H9 (cell line): ENCODE data around the gene UQCRHL. TPM values are rescaled to one million over a fixed set of nuclear protein-coding genes. Genes with fewer than 3 reads are reported as not detected.
A peak's percentile ranks its signal among the peaks of the same experiment; 100 is the strongest.

Experiments used
- DNase-seq: peaks from one replicate; pipeline ENCODE4 v3.0.0-alpha.2; 2017
- H2AFZ ChIP-seq: one replicate; pipeline ENCODE4 v1.6.1; 2013; ENCODE audit warnings: mild to moderate bottlenecking, low read length, control low read depth, moderate library complexity
- H2AK5ac ChIP-seq: 2 replicates; pipeline ENCODE4 v1.6.1; 2013; ENCODE audit warnings: low read length, control low read depth, mixed read lengths; ENCODE audit not compliant: insufficient read length
- H2BK120ac ChIP-seq: one replicate; pipeline ENCODE4 v1.6.1; 2013; ENCODE audit warnings: low read depth, mild to moderate bottlenecking, low read length, control low read depth, inconsistent platforms; ENCODE audit not compliant: poor library complexity, severe bottlenecking
- H2BK12ac ChIP-seq: 2 replicates; pipeline ENCODE4 v1.6.1; 2013; ENCODE audit warnings: low read length, control low read depth, mixed read lengths, low read depth; ENCODE audit not compliant: insufficient read length
- H2BK15ac ChIP-seq: 2 replicates; pipeline ENCODE4 v1.6.1; 2013; ENCODE audit warnings: low read depth, low read length, control low read depth
- H2BK20ac ChIP-seq: one replicate; pipeline ENCODE4 v1.6.1; 2013; ENCODE audit warnings: low read depth, mild to moderate bottlenecking, low read length, control low read depth, inconsistent platforms; ENCODE audit not compliant: poor library complexity, severe bottlenecking
- H2BK5ac ChIP-seq: 2 replicates; pipeline ENCODE4 v1.6.1; 2013; ENCODE audit warnings: low read length, control low read depth, mixed read lengths; ENCODE audit not compliant: insufficient read length
- H3K14ac ChIP-seq: 2 replicates; pipeline ENCODE4 v1.6.1; 2013; ENCODE audit warnings: low read length, control low read depth; ENCODE audit not compliant: insufficient read depth
- H3K18ac ChIP-seq: 2 replicates; pipeline ENCODE4 v1.6.1; 2013; ENCODE audit warnings: low read depth, mild to moderate bottlenecking, mixed read lengths, low read length, control low read depth; ENCODE audit not compliant: insufficient read length
- H3K23ac ChIP-seq: 2 replicates; pipeline ENCODE4 v1.6.1; 2013; ENCODE audit warnings: low read length, control low read depth, mixed read lengths, low read depth; ENCODE audit not compliant: insufficient read length
- H3K23me2 ChIP-seq: 2 replicates; pipeline ENCODE4 v1.6.1; 2013; ENCODE audit warnings: low read depth, mild to moderate bottlenecking, mixed read lengths, low read length, control low read depth; ENCODE audit not compliant: insufficient read length, poor library complexity, severe bottlenecking
- H3K27ac ChIP-seq: 2 replicates; pipeline ENCODE4 v1.5.1; 2013; ENCODE audit warnings: low read length, control low read depth, mixed read lengths, low read depth; ENCODE audit not compliant: insufficient read length
- H3K27me3 ChIP-seq: 2 replicates; pipeline ENCODE4 v1.6.1; 2013; ENCODE audit warnings: low read length, control low read depth, inconsistent platforms; ENCODE audit not compliant: insufficient read depth
- H3K4ac ChIP-seq: 2 replicates; pipeline ENCODE4 v1.6.1; 2013; ENCODE audit warnings: low read depth, mild to moderate bottlenecking, control low read depth, inconsistent platforms, low read length, moderate library complexity
- H3K4me1 ChIP-seq: 2 replicates; pipeline ENCODE4 v1.6.1; 2013; ENCODE audit warnings: low read length, control low read depth, inconsistent platforms; ENCODE audit not compliant: insufficient read depth
- H3K4me2 ChIP-seq: 2 replicates; pipeline ENCODE4 v1.6.1; 2013; ENCODE audit warnings: low read length, control low read depth, mixed read lengths; ENCODE audit not compliant: insufficient read length, insufficient read depth
- H3K56ac ChIP-seq: 2 replicates; pipeline ENCODE4 v1.6.1; 2013; ENCODE audit warnings: low read depth, mild to moderate bottlenecking, mixed read lengths, low read length, control low read depth; ENCODE audit not compliant: insufficient read length
- H3K79me1 ChIP-seq: 2 replicates; pipeline ENCODE4 v1.6.1; 2013; ENCODE audit warnings: low read depth, mild to moderate bottlenecking, moderate library complexity, low read length, control low read depth, inconsistent platforms; ENCODE audit not compliant: insufficient read depth, poor library complexity, severe bottlenecking
- H3K79me2 ChIP-seq: 2 replicates; pipeline ENCODE4 v1.6.1; 2013; ENCODE audit warnings: low read length, control low read depth, inconsistent platforms; ENCODE audit not compliant: insufficient read depth
- H3K9ac ChIP-seq: 2 replicates; pipeline ENCODE4 v1.6.1; 2013; ENCODE audit warnings: low read length, control low read depth, mixed read lengths; ENCODE audit not compliant: insufficient read length; ENCODE audit errors: extremely low read depth
- H3K9me3 ChIP-seq: one replicate; pipeline ENCODE4 v1.6.1; 2013; ENCODE audit warnings: low read depth, low read length, inconsistent platforms; ENCODE audit not compliant: control insufficient read depth
- H3T11ph ChIP-seq: one replicate; pipeline ENCODE4 v1.6.1; 2013; ENCODE audit warnings: mild to moderate bottlenecking, low read length, control low read depth, inconsistent platforms
- H4K20me1 ChIP-seq: one replicate; pipeline ENCODE4 v1.6.1; 2013; ENCODE audit not compliant: control insufficient read depth, insufficient read length, insufficient read depth
- H4K5ac ChIP-seq: 2 replicates; pipeline ENCODE4 v1.6.1; 2013; ENCODE audit warnings: low read depth, mild to moderate bottlenecking, mixed read lengths, low read length, control low read depth; ENCODE audit not compliant: insufficient read length
- H4K8ac ChIP-seq: replicated peaks from 2 replicates; pipeline ENCODE4 v1.6.1; 2013; ENCODE audit warnings: low read length, control low read depth, mixed read lengths, low read depth; ENCODE audit not compliant: insufficient read length
- H4K91ac ChIP-seq: 2 replicates; pipeline ENCODE4 v1.6.1; 2013; ENCODE audit warnings: low read depth, mild to moderate bottlenecking, moderate library complexity, mixed read lengths, low read length, control low read depth; ENCODE audit not compliant: insufficient read length
- H3K27ac Mint-ChIP-seq, 3 experiments: 2 replicates in 2 of 3; 3 replicates in 1 of 3; pipeline ENCODE4 v1.8.0; 2020 to 2021; ENCODE audit warnings: mixed read lengths in 3 of 3, mild to moderate bottlenecking in 1 of 3, moderate library complexity in 1 of 3
- H3K27me3 Mint-ChIP-seq: 2 replicates; pipeline ENCODE4 v1.8.0; 2021; ENCODE audit warnings: low read depth, mild to moderate bottlenecking, moderate library complexity, mixed read lengths
- H3K36me3 Mint-ChIP-seq, 3 experiments: 2 replicates in 2 of 3; 3 replicates in 1 of 3; pipeline ENCODE4 v1.8.0; 2020 to 2021; ENCODE audit warnings: low read depth in 3 of 3, mixed read lengths in 3 of 3; ENCODE audit not compliant: insufficient read depth in 1 of 3
- H3K4me1 Mint-ChIP-seq, 2 experiments: 2 replicates each; pipeline ENCODE4 v1.8.0; 2020; ENCODE audit warnings: mixed read lengths in 2 of 2
- H3K4me3 Mint-ChIP-seq, 2 experiments: 2 replicates in 1 of 2; 3 replicates in 1 of 2; pipeline ENCODE4 v1.8.0; 2020 to 2021; ENCODE audit warnings: mild to moderate bottlenecking in 2 of 2, mixed read lengths in 2 of 2, moderate library complexity in 1 of 2
- H3K9me3 Mint-ChIP-seq, 2 experiments: 2 replicates in 1 of 2; 3 replicates in 1 of 2; pipeline ENCODE4 v1.8.0; 2020; ENCODE audit warnings: mild to moderate bottlenecking in 2 of 2, mixed read lengths in 2 of 2, moderate library complexity in 1 of 2
- WGBS: extraction: QIAGEN DNeasy Blood & Tissue Kit; methylation state at CpG from one replicate; pipeline ENCODE4 v1.1.7; 2013; ENCODE audit warnings: missing lambda C conversion rate, low lambda C conversion rate, mixed read lengths; ENCODE audit not compliant: insufficient read length; ENCODE audit errors: extremely low coverage; 5-methylcytosine and 5-hydroxymethylcytosine counted together
- total RNA-seq: library from RNA; stranded (reverse); gene quantifications from 2 replicates; pipeline ENCODE4 v1.2.1, GENCODE V29; 2021
- TF ChIP-seq, protein P1 (sequence below): fragments of 200-600 bp; sonication (generic); conservative IDR thresholded peaks from 3 replicates; pipeline ENCODE4 v1.8.0; 2021; ENCODE audit warnings: antibody characterized with exemption, mild to moderate bottlenecking

The UQCRHL gene
- total RNA-seq, 1 experiment from 2014 or later = 2.0 TPM

DNA sequence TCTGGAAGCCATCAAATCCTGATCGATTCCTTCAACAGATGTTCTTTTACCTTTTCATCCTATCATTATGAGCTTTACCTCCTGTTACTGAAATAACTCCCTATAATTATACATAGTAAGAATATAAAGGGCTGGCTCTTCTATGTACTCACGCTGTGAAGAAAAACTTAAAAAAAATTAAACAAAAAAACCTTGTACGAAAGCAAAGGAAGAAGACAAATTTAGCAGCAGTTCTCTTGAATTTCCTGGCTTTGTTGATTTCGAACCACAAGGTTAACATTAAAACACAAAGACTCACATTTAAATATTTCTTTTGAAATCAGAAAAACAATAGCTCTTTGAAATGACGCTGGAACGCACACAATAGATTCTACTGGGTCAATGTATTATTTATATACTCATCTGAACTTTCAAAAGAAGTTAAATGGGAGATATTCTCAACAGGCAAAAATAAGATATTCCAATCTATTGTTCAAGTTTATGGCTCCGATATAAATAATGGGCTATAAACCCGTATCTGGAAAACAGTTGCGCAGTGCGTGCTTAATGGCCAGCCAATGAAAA lies 26.5 kb upstream of the UQCRHL start:
- H3K9me3 ChIP-seq = no peaks in the 10 kb centered on the region
- no peak overlapping the region for H2BK20ac ChIP-seq
- Mint-ChIP-seq H3K27me3 (no peaks in the 10 kb centered on the region), H3K4me1 (peaks cover 40 to 45% of the 10 kb centered on the region in 2 experiments), H3K27ac (peak overlapping the region; percentile 99 to 100 (median 100)), H3K4me3 (peak overlapping the region; percentile 78 to 92), H3K36me3 (peaks cover 7 to 11% (median 7%) of the 10 kb centered on the region in 3 experiments; a peak in 6 of 7 replicates), H3K9me3 (no peaks in the 10 kb centered on the region; a peak in 1 of 5 replicates)
- no peak overlapping the region for H3K4ac ChIP-seq
- peak overlapping the region; percentile 100 for H3K9ac ChIP-seq
- no peak overlapping the region for H3K23ac ChIP-seq
- TF ChIP-seq, protein P1, sequence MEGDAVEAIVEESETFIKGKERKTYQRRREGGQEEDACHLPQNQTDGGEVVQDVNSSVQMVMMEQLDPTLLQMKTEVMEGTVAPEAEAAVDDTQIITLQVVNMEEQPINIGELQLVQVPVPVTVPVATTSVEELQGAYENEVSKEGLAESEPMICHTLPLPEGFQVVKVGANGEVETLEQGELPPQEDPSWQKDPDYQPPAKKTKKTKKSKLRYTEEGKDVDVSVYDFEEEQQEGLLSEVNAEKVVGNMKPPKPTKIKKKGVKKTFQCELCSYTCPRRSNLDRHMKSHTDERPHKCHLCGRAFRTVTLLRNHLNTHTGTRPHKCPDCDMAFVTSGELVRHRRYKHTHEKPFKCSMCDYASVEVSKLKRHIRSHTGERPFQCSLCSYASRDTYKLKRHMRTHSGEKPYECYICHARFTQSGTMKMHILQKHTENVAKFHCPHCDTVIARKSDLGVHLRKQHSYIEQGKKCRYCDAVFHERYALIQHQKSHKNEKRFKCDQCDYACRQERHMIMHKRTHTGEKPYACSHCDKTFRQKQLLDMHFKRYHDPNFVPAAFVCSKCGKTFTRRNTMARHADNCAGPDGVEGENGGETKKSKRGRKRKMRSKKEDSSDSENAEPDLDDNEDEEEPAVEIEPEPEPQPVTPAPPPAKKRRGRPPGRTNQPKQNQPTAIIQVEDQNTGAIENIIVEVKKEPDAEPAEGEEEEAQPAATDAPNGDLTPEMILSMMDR = no peak
- H3K4me1 ChIP-seq = peaks cover 3% of the 10 kb centered on the region; the same call in 1 of the 2 replicates
- peak overlapping the region; percentile 99 for H3K27ac ChIP-seq
- no peaks in the 10 kb centered on the region for H3K27me3 ChIP-seq
- H2BK5ac ChIP-seq = peak overlapping the region; percentile 98
- no peak for DNase-seq
- no peak overlapping the region for H3K56ac ChIP-seq
- no peak overlapping the region for H2BK15ac ChIP-seq
- H4K20me1 ChIP-seq = no peaks in the 10 kb centered on the region
- WGBS = no CpG with 5 or more reads among the region's 10 CpGs
- H3K23me2 ChIP-seq = peaks cover 14% of the 10 kb centered on the region
- H3T11ph ChIP-seq = no peak overlapping the region
- H3K4me2 ChIP-seq = peak overlapping the region; percentile 70
- no peak overlapping the region for H2BK120ac ChIP-seq
- no peak overlapping the region for H3K14ac ChIP-seq
- no peak overlapping the region for H2AK5ac ChIP-seq
- H2AFZ ChIP-seq = no peak overlapping the region
- H2BK12ac ChIP-seq = no peak overlapping the region
- no peak overlapping the region for H3K18ac ChIP-seq
- H3K79me1 ChIP-seq = no peaks in the 10 kb centered on the region
- no peaks in the 10 kb centered on the region for H3K79me2 ChIP-seq
- H4K8ac ChIP-seq = peak overlapping the region; percentile 99
- no peak overlapping the region for H4K91ac ChIP-seq
- no peak overlapping the region for H4K5ac ChIP-seq
